GM19452 (cell line): ENCODE results near the gene XRCC4.
"Not testable (repeated sequence)": the region's sequence is repeated elsewhere in the genome, so short reads cannot be mapped to it uniquely, and the experiment has no call there.

Experiments used
- ATAC-seq: cut with Tn5 transposase; IDR thresholded peaks from one replicate; pipeline ENCODE4 v1.9.1; 2021; ENCODE audit not compliant: unreplicated experiment

Gene XRCC4

GRCh38 chr5:83257684-83258083 lies 180.3 kb downstream of the XRCC4 start:
- not testable (repeated sequence) for ATAC-seq

GRCh38 chr5:83265318-83265717 lies 188.0 kb downstream of the XRCC4 start:
- ATAC-seq: no peak

- no peak for ATAC-seq
Observed at GRCh38 chr5:83270311-83270710, 193.0 kb downstream of the XRCC4 start.

- no peak for ATAC-seq
Observed at GRCh38 chr5:83277154-83277553, 199.8 kb downstream of the XRCC4 start.

- peak; percentile 82 for ATAC-seq
Observed at GRCh38 chr5:83277953-83278352, 200.6 kb downstream of the XRCC4 start.

- ATAC-seq: no peak
Observed at GRCh38 chr5:83281176-83281575, 203.8 kb downstream of the XRCC4 start.

GRCh38 chr5:83281658-83282057 lies 204.3 kb downstream of the XRCC4 start:
- ATAC-seq: no peak

GRCh38 chr5:83283761-83284160 lies 206.4 kb downstream of the XRCC4 start:
- no peak for ATAC-seq

- no peak for ATAC-seq
Observed at GRCh38 chr5:83285661-83286398, 208.5 kb downstream of the XRCC4 start.

- ATAC-seq: no peak
Observed at GRCh38 chr5:83294246-83294645, 216.9 kb downstream of the XRCC4 start.

- ATAC-seq: no peak
Observed at GRCh38 chr5:83299353-83299752, 222.0 kb downstream of the XRCC4 start.

- peak; percentile 97 for ATAC-seq
Observed at GRCh38 chr5:83306572-83307241, 229.4 kb downstream of the XRCC4 start.

GRCh38 chr5:83312663-83313062 lies 235.3 kb downstream of the XRCC4 start:
- ATAC-seq: no peak

GRCh38 chr5:83313436-83313835 lies 236.1 kb downstream of the XRCC4 start:
- ATAC-seq: no peak

GRCh38 chr5:83321483-83322055 lies 244.2 kb downstream of the XRCC4 start:
- ATAC-seq: no peak

- ATAC-seq: no peak
Observed at GRCh38 chr5:83322273-83322924, 245.1 kb downstream of the XRCC4 start.

- ATAC-seq: no peak
Observed at GRCh38 chr5:83323557-83324180, 246.3 kb downstream of the XRCC4 start.

- no peak for ATAC-seq
Observed at GRCh38 chr5:83331842-83332241, 254.5 kb downstream of the XRCC4 start.

GRCh38 chr5:83337453-83338035 lies 260.2 kb downstream of the XRCC4 start:
- no peak for ATAC-seq

- ATAC-seq: no peak
Observed at GRCh38 chr5:83340511-83340918, 263.2 kb downstream of the XRCC4 start.

GRCh38 chr5:83341815-83342334 lies 264.5 kb downstream of the XRCC4 start:
- no peak for ATAC-seq
